Natural killer cell (primary cell): ENCODE results near the gene RASGRP2. TPM values are rescaled to one million over a fixed set of nuclear protein-coding genes. Genes with fewer than 3 reads are reported as not detected.

Source experiments
- ATAC-seq, 3 donors: fragments of 150-1000 bp in 2 of 3; fragments of 200-7000 bp in 1 of 3; cut with Tn5 transposase; 1 replicate in 1 of 3; 2 replicates in 2 of 3; pipeline ENCODE4 v1.10.0; 2021; ENCODE audit warnings: mild to moderate bottlenecking in 2 of 3, moderate library complexity in 2 of 3
- DNase-seq, 2 donors: peaks; one replicate each; pipeline versions ENCODE4 v3.0.0 to v3.0.0-alpha.2; 2013 to 2021; ENCODE audit warnings: mixed read lengths in 1 of 2
- H3K27ac ChIP-seq: one replicate; pipeline ENCODE4 v1.5.1; 2013; ENCODE audit warnings: mild to moderate bottlenecking, low read length
- H3K27me3 ChIP-seq: one replicate; pipeline ENCODE4 v1.6.1; 2013; ENCODE audit warnings: low read length; ENCODE audit not compliant: control insufficient read depth, insufficient read depth
- H3K36me3 ChIP-seq: one replicate; pipeline ENCODE4 v1.6.1; 2013; ENCODE audit warnings: low read length; ENCODE audit not compliant: control insufficient read depth, insufficient read depth
- H3K4me1 ChIP-seq: one replicate; pipeline ENCODE4 v1.6.1; 2013; ENCODE audit warnings: low read length; ENCODE audit not compliant: control insufficient read depth, insufficient read depth
- H3K4me3 ChIP-seq: one replicate; pipeline ENCODE4 v1.5.1; 2013; ENCODE audit warnings: low read length
- H3K9me3 ChIP-seq: one replicate; pipeline ENCODE4 v1.6.1; 2013; ENCODE audit warnings: low read length; ENCODE audit not compliant: control insufficient read depth, insufficient read depth
- H3K27ac Mint-ChIP-seq, 2 donors: one replicate each; pipeline ENCODE4 v1.8.0; 2022; ENCODE audit warnings: mild to moderate bottlenecking in 2 of 2, mixed read lengths in 2 of 2, moderate library complexity in 1 of 2
- H3K27me3 Mint-ChIP-seq, 2 donors: one replicate each; pipeline ENCODE4 v1.8.0; 2022; ENCODE audit warnings: low read depth in 2 of 2, mixed read lengths in 2 of 2
- H3K36me3 Mint-ChIP-seq: one replicate; pipeline ENCODE4 v1.8.0; 2022; ENCODE audit warnings: mixed read lengths
- H3K4me1 Mint-ChIP-seq, 2 donors: one replicate each; pipeline ENCODE4 v1.8.0; 2022; ENCODE audit warnings: mixed read lengths in 2 of 2
- H3K4me3 Mint-ChIP-seq: one replicate; pipeline ENCODE4 v1.8.0; 2022; ENCODE audit warnings: mild to moderate bottlenecking, moderate library complexity, mixed read lengths
- H3K9me3 Mint-ChIP-seq, 2 donors: one replicate each; pipeline ENCODE4 v1.8.0; 2022; ENCODE audit warnings: mixed read lengths in 2 of 2
- CTCF ChIP-seq: fragments of 200-600 bp; IDR thresholded peaks from one replicate; pipeline ENCODE4 v1.8.0; 2022; ENCODE audit warnings: antibody characterized with exemption
- WGBS: methylation state at CpG from one replicate; pipeline ENCODE4 v1.1.7; 2013; ENCODE audit warnings: missing lambda C conversion rate; ENCODE audit not compliant: insufficient coverage; 5-methylcytosine and 5-hydroxymethylcytosine counted together
- intact Hi-C: fragments of 100-400 bp; cut with micrococcal nuclease; formaldehyde crosslinking; loops from one replicate; pipeline ENCODE4 v1.14.2; 2022
- total RNA-seq, 4 donors: library from RNA; stranded (reverse); fragments of 120-200 nt in 1 of 4; gene quantifications; one replicate each; pipeline versions ENCODE4 v1.2.3 to v1.2.4, GENCODE V29; 2013 to 2022

RASGRP2 gene
- total RNA-seq, 3 donors from 2014 or later (not counting 1 experiment from before 2014, with no cell fraction given) = 371 to 417 (median 394) TPM

GRCh38 chr11:64739871-64740270 is 4.1 kb downstream of the RASGRP2 start:
- no peaks in the 10 kb centered on the region for H3K36me3 Mint-ChIP-seq
- H3K4me3 ChIP-seq = no peak overlapping the region
- DNase-seq (no peak), ATAC-seq (no peak)
- no peak overlapping the region for H3K27ac ChIP-seq
- no peak for TF ChIP-seq CTCF
- no peak overlapping the region for H3K4me3 Mint-ChIP-seq
- H3K36me3 ChIP-seq = peaks cover 61% of the 10 kb centered on the region
- no peaks in the 10 kb centered on the region for H3K9me3 ChIP-seq
- H3K4me1 Mint-ChIP-seq = peaks cover 33 to 51% of the 10 kb centered on the region in 2 donors
- intact Hi-C loops = loop anchor here (5.0 kb wide), 1 partner anchor 72 kb away; the partner anchor contains the start of gene MEN1
- H3K27me3 ChIP-seq = no peaks in the 10 kb centered on the region
- peaks cover 45% of the 10 kb centered on the region for H3K4me1 ChIP-seq
- 96% methylated on average over 12 of the region's 12 CpGs for WGBS
- no peaks in the 10 kb centered on the region for H3K27me3 Mint-ChIP-seq
- peak overlapping the region; percentile 24 to 54 for H3K27ac Mint-ChIP-seq
- no peaks in the 10 kb centered on the region for H3K9me3 Mint-ChIP-seq

GRCh38 chr11:64736654-64737053 is 7.3 kb downstream of the RASGRP2 start:
- no peaks in the 10 kb centered on the region for H3K27me3 Mint-ChIP-seq
- peak overlapping the region in 1 of 2 donors; percentile 49 for H3K27ac Mint-ChIP-seq
- H3K36me3 ChIP-seq = peaks cover 85% of the 10 kb centered on the region

GRCh38 chr11:64735725-64736259 is 8.2 kb downstream of the RASGRP2 start:
- intact Hi-C loops = no loop called here
- ATAC-seq = no peak

More at GRCh38 chr11:64736654-64737053, 7.3 kb downstream of the RASGRP2 start:
- Mint-ChIP-seq H3K36me3 (no peaks in the 10 kb centered on the region), H3K9me3 (no peaks in the 10 kb centered on the region), H3K4me1 (peaks cover 17 to 35% of the 10 kb centered on the region in 2 donors), H3K4me3 (no peak overlapping the region)
- Histone ChIP-seq H3K27ac (no peak overlapping the region), H3K4me1 (peaks cover 25% of the 10 kb centered on the region), H3K9me3 (no peaks in the 10 kb centered on the region), H3K4me3 (no peak overlapping the region), H3K27me3 (no peaks in the 10 kb centered on the region)
- DNase-seq = no peak
- intact Hi-C loops = no loop called here
- 93% methylated on average over 14 of the region's 15 CpGs for WGBS
- TF ChIP-seq CTCF = no peak
- ATAC-seq = no peak

More at GRCh38 chr11:64735725-64736259, 8.2 kb downstream of the RASGRP2 start:
- H3K9me3 Mint-ChIP-seq = no peaks in the 10 kb centered on the region
- peaks cover 14 to 28% of the 10 kb centered on the region in 2 donors for H3K4me1 Mint-ChIP-seq
- H3K27me3 ChIP-seq = no peaks in the 10 kb centered on the region
- no peaks in the 10 kb centered on the region for H3K9me3 ChIP-seq
- H3K36me3 Mint-ChIP-seq = no peaks in the 10 kb centered on the region
- H3K36me3 ChIP-seq = peaks cover 82% of the 10 kb centered on the region
- peaks cover 17% of the 10 kb centered on the region for H3K4me1 ChIP-seq
- H3K27ac Mint-ChIP-seq = peak overlapping the region; percentile 5 to 49
- H3K27me3 Mint-ChIP-seq = no peaks in the 10 kb centered on the region
- H3K4me3 ChIP-seq = no peak overlapping the region
- H3K27ac ChIP-seq = no peak overlapping the region
- WGBS = 94% methylated on average over 9 of the region's 9 CpGs
- no peak for TF ChIP-seq CTCF
- no peak overlapping the region for H3K4me3 Mint-ChIP-seq
- no peak for DNase-seq
